Measurements from ENCODE around the gene RNF39. TPM values are rescaled to one million over a fixed set of nuclear protein-coding genes. Genes with fewer than 3 reads are reported as not detected.
A peak's percentile ranks its signal among the peaks of the same experiment; 100 is the strongest.

The RNF39 gene
- total RNA-seq, 6 experiments from 2014 or later, result not detected

DNA sequence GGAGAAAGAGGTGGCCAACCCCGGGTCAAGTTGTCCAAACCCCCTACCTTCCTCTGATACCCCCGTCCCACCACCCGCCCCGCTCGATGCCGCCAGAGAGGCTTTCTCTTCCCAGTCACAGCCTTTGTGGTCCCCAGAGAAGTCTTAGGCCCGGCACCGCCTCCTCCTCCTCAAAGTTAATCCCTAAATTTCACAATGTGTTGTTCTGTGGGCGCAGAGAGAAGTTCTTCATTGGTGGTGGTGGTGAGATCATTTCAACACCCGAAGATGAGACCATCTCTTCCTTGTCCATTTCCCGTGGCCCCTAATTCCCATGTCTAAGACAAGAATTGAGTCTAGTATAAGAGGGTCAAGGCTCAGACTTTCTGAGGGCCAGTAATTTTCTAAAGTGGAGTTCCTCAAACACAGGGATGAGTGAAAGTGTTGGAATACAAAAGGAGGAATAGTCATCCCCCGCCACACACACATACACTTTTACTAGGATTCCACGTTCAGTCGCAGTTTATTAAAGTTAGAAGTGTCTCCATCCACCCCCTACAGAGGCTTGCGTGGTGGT, 26.9 kb upstream of the RNF39 start:
- H3K4me1 ChIP-seq, result peaks cover 0 to 25% (median 2%) of the 10 kb centered on the region in 4 donors
- peaks cover 0 to 3% of the 10 kb centered on the region in 2 donors for H3K27me3 ChIP-seq

GRCh38 chr6:30101444-30102413, 26.2 kb upstream of the RNF39 start:
- intact Hi-C loops (cut with DNase I), result loop anchor here in 1 of 2 donors (10.0 kb wide), 1 partner anchor 63 kb away; the partner anchor contains the start of genes TRIM10 and TRIM15
- ATAC-seq (peak; percentile 86 to 96 (median 94)), DNase-seq (peak; percentile 93 to 97 (median 96))
- Histone ChIP-seq H3K9me3 (no peaks in the 10 kb centered on the region), H3K4me3 (peak overlapping the region; percentile 22 to 31 (median 30)), H3K27me3 (peaks cover 0 to 3% of the 10 kb centered on the region in 2 donors), H3K27ac (peak overlapping the region; percentile 27 to 70 (median 55)), H3K4me1 (peaks cover 0 to 25% (median 2%) of the 10 kb centered on the region in 4 donors), H3K36me3 (no peaks in the 10 kb centered on the region)
- TF ChIP-seq POLR2A (IDR thresholded peaks at IDR 0.05) (peak; percentile 81), CTCF (IDR thresholded peaks at IDR 0.05) (peak in 3 of 4 donors; percentile 12 to 38 (median 21))
- WGBS (ENCODE audit: insufficient coverage, low coverage, low lambda C conversion rate, missing lambda C conversion rate), result 1% methylated on average over 13 of the region's 51 CpGs

More for the DNA sequence above, 26.9 kb upstream of the RNF39 start:
- WGBS (ENCODE audit: insufficient coverage, low coverage, low lambda C conversion rate, missing lambda C conversion rate), result 35% methylated on average over 14 of the region's 15 CpGs
- Histone ChIP-seq H3K4me3 (peak overlapping the region; percentile 22 to 31 (median 30)), H3K9me3 (no peaks in the 10 kb centered on the region), H3K36me3 (no peaks in the 10 kb centered on the region), H3K27ac (peak overlapping the region; percentile 27 to 70 (median 55))
- DNase-seq, result no peak
- intact Hi-C loops (cut with DNase I), result loop anchor here in 1 of 2 donors (10.0 kb wide), 1 partner anchor 62 kb away; the partner anchor contains the start of genes TRIM10 and TRIM15
- peak in 2 of 4 donors; percentile 3 for ATAC-seq
- TF ChIP-seq POLR2A (IDR thresholded peaks at IDR 0.05) (no peak), CTCF (IDR thresholded peaks at IDR 0.05) (no peak)

DNA sequence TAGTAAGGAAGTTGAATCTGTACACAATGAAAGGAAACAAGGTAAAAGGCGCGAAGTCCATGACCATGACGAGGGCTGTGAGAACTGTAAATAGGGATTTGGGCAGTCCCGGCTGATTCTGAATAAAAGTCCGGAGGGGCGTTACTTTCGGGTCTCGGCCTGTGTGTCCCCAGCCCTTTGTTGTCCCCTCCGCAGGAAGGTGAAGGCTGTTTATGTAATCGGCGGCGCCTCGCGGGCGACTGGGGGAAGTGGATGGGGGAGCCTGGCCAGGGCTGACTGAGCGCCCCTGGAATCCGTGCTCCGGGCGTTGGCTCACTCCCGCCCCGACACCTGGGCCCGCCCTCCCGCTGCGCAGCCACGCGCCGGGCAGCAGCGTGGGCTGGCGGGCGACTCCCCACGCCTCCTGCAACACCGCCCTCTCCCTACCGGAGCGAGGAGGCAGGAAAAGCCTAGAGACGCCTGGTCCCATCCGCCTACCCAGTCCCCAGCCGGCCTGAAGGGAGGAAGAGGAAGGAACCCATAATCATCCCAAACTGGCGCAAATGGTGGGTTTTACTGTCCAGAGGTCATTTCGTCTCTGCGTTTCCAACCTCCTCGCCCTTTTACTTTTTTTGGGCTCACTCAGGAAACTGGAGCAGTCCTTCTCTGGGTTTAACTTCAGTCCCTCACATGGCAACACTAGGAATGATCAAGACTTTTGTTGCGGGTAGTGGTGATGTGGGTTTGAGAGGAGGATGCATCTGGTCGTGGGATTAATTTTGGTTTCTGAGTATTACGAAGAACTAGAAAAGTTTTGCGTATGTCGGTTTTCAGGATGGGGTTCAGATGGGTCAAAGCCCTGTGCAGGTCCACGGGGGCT, 25.2 kb upstream of the RNF39 start:
- Histone ChIP-seq H3K36me3 (no peaks in the 10 kb centered on the region), H3K27ac (no peak overlapping the region), H3K9me3 (no peaks in the 10 kb centered on the region), H3K4me3 (peak overlapping the region; percentile 4 to 35 (median 22)), H3K4me1 (peaks cover 0 to 25% (median 2%) of the 10 kb centered on the region in 4 donors), H3K27me3 (peaks cover 0 to 3% of the 10 kb centered on the region in 2 donors)
- WGBS (ENCODE audit: insufficient coverage, low coverage, low lambda C conversion rate, missing lambda C conversion rate), result 5% methylated on average over 17 of the region's 47 CpGs
- ATAC-seq, result peak; percentile 18 to 55 (median 47)
- peak; percentile 53 to 71 (median 64) for DNase-seq
- TF ChIP-seq POLR2A (IDR thresholded peaks at IDR 0.05) (no peak), CTCF (IDR thresholded peaks at IDR 0.05) (peak in 1 of 4 donors; percentile 5)
- intact Hi-C loops (cut with DNase I), result loop anchor here in 1 of 2 donors (10.0 kb wide), 1 partner anchor 64 kb away; the partner anchor contains the start of genes TRIM10 and TRIM15

GRCh38 chr6:30100154-30100553, 24.6 kb upstream of the RNF39 start:
- H3K36me3 ChIP-seq, result no peaks in the 10 kb centered on the region
- no peak overlapping the region for H3K27ac ChIP-seq
- peaks cover 0 to 25% (median 2%) of the 10 kb centered on the region in 4 donors for H3K4me1 ChIP-seq
- peak overlapping the region in 1 of 3 donors; percentile 22 for H3K4me3 ChIP-seq
- ATAC-seq (no peak), DNase-seq (no peak)
- no peaks in the 10 kb centered on the region for H3K9me3 ChIP-seq
- intact Hi-C loops (cut with DNase I), result loop anchor here in 1 of 2 donors (10.0 kb wide), 1 partner anchor 65 kb away; the partner anchor contains the start of genes TRIM10 and TRIM15
- no peak for TF ChIP-seq CTCF (IDR thresholded peaks at IDR 0.05)
- TF ChIP-seq POLR2A (IDR thresholded peaks at IDR 0.05), result no peak
- H3K27me3 ChIP-seq, result peaks cover 0 to 3% of the 10 kb centered on the region in 2 donors
- 32% methylated on average over 8 of the region's 8 CpGs for WGBS (ENCODE audit: insufficient coverage, low coverage, low lambda C conversion rate, missing lambda C conversion rate)
